Fibroblast of skin of abdomen (primary cell): ENCODE results near the gene FNBP1.
A peak's percentile ranks its signal among the peaks of the same experiment; 100 is the strongest.

Experiments
- DNase-seq: peaks from one replicate; pipeline ENCODE4 v3.0.0-alpha.2; 2013

Gene FNBP1

GRCh38 chr9:129874261-129875101 is 168.5 kb downstream of the FNBP1 start:
- DNase-seq, result no peak

- no peak for DNase-seq
These were observed 169.3 kb downstream of the FNBP1 start for GRCh38 chr9:129873563-129874190.

- no peak for DNase-seq
These were observed 171.9 kb downstream of the FNBP1 start for GRCh38 chr9:129871046-129871445.

- no peak for DNase-seq
These were observed 173.1 kb downstream of the FNBP1 start for GRCh38 chr9:129869585-129870501.

- no peak for DNase-seq
These were observed 174.0 kb downstream of the FNBP1 start for GRCh38 chr9:129868872-129869486.

- no peak for DNase-seq
These were observed 174.7 kb downstream of the FNBP1 start for GRCh38 chr9:129868023-129868871.

GRCh38 chr9:129867136-129868022 is 175.6 kb downstream of the FNBP1 start:
- no peak for DNase-seq

GRCh38 chr9:129866394-129867135 is 176.4 kb downstream of the FNBP1 start:
- no peak for DNase-seq

GRCh38 chr9:129865668-129866320 is 177.2 kb downstream of the FNBP1 start:
- no peak for DNase-seq

- no peak for DNase-seq
These were observed 177.9 kb downstream of the FNBP1 start for GRCh38 chr9:129864991-129865647.

- peak; percentile 86 for DNase-seq
These were observed 179.8 kb downstream of the FNBP1 start for GRCh38 chr9:129863059-129863690.

- DNase-seq, result no peak
These were observed 181.6 kb downstream of the FNBP1 start for GRCh38 chr9:129861447-129861827.

GRCh38 chr9:129860653-129861446 is 182.1 kb downstream of the FNBP1 start:
- no peak for DNase-seq

GRCh38 chr9:129858167-129858962 is 184.6 kb downstream of the FNBP1 start:
- DNase-seq, result no peak

- no peak for DNase-seq
These were observed 185.8 kb downstream of the FNBP1 start for GRCh38 chr9:129857207-129857606.

- no peak for DNase-seq
These were observed 188.3 kb downstream of the FNBP1 start for GRCh38 chr9:129854588-129855110.
